GM23338 (cell line): ENCODE results near the gene GZMH. TPM values are rescaled to one million over a fixed set of nuclear protein-coding genes. Genes with fewer than 3 reads are reported as not detected.

Experiments used
- ATAC-seq: fragments of 200-7000 bp; cut with Tn5 transposase; 3 replicates; pipeline ENCODE4 v1.9.1; 2020
- DNase-seq: peaks from one replicate; pipeline ENCODE4 v3.0.0-alpha.2; 2015; ENCODE audit warnings: low spot score
- H2AFZ ChIP-seq: fragments of 200-600 bp; sonication (generic); 2 replicates; pipeline ENCODE4 v1.8.0; 2016; ENCODE audit warnings: antibody characterized with exemption, mild to moderate bottlenecking, moderate library complexity
- H3F3A ChIP-seq: fragments of 200-600 bp; sonication (generic); replicated peaks from 2 replicates; pipeline ENCODE4 v1.8.0; 2017; ENCODE audit warnings: antibody characterized with exemption, mixed run types, low read depth
- H3K27ac ChIP-seq: fragments of 200-600 bp; sonication (generic); 2 replicates; pipeline ENCODE4 v1.6.1; 2016; ENCODE audit warnings: low read depth
- H3K27me3 ChIP-seq: fragments of 200-600 bp; sonication (generic); 2 replicates; pipeline ENCODE4 v1.8.0; 2016; ENCODE audit warnings: mild to moderate bottlenecking, mixed run types, moderate library complexity; ENCODE audit not compliant: insufficient read depth
- H3K36me3 ChIP-seq: fragments of 200-600 bp; sonication (generic); 2 replicates; pipeline ENCODE4 v1.8.0; 2016; ENCODE audit warnings: mild to moderate bottlenecking; ENCODE audit not compliant: insufficient read depth
- H3K4me1 ChIP-seq: fragments of 200-600 bp; sonication (generic); 2 replicates; pipeline ENCODE4 v1.8.0; 2016; ENCODE audit warnings: mild to moderate bottlenecking, moderate library complexity; ENCODE audit not compliant: insufficient read depth
- H3K4me2 ChIP-seq: fragments of 200-600 bp; sonication (generic); 2 replicates; pipeline ENCODE4 v1.7.1; 2017; ENCODE audit warnings: mixed run types
- H3K4me3 ChIP-seq: fragments of 200-600 bp; sonication (generic); 2 replicates; pipeline ENCODE4 v1.6.1; 2016; ENCODE audit warnings: mixed run types
- H3K79me2 ChIP-seq: fragments of 200-600 bp; sonication (generic); replicated peaks from 2 replicates; pipeline ENCODE4 v1.8.0; 2017; ENCODE audit warnings: mild to moderate bottlenecking; ENCODE audit not compliant: insufficient read depth
- H3K9me2 ChIP-seq: fragments of 200-600 bp; sonication (generic); 2 replicates; pipeline ENCODE4 v1.8.0; 2017; ENCODE audit not compliant: insufficient read depth
- H4K20me1 ChIP-seq: fragments of 200-600 bp; sonication (generic); replicated peaks from 2 replicates; pipeline ENCODE4 v1.8.0; 2017; ENCODE audit warnings: mild to moderate bottlenecking; ENCODE audit not compliant: insufficient read depth
- H3K27ac Mint-ChIP-seq: 2 replicates; pipeline ENCODE4 v1.8.0; 2020; ENCODE audit warnings: inconsistent platforms, mild to moderate bottlenecking, moderate library complexity, mixed read lengths
- H3K27me3 Mint-ChIP-seq: 3 replicates; pipeline ENCODE4 v1.8.0; 2022; ENCODE audit warnings: low read depth, mild to moderate bottlenecking, moderate library complexity, mixed read lengths, inconsistent platforms; ENCODE audit not compliant: insufficient read depth, poor library complexity
- H3K36me3 Mint-ChIP-seq: 3 replicates; pipeline ENCODE4 v1.8.0; 2021; ENCODE audit warnings: low read depth, mild to moderate bottlenecking, inconsistent platforms, moderate library complexity, mixed read lengths
- H3K4me1 Mint-ChIP-seq: 3 replicates; pipeline ENCODE4 v1.8.0; 2020; ENCODE audit warnings: mild to moderate bottlenecking, inconsistent platforms, mixed read lengths
- H3K4me3 Mint-ChIP-seq: 3 replicates; pipeline ENCODE4 v1.8.0; 2021; ENCODE audit warnings: moderate library complexity, mild to moderate bottlenecking, inconsistent platforms, mixed read lengths
- H3K9me3 Mint-ChIP-seq: 3 replicates; pipeline ENCODE4 v1.8.0; 2020; ENCODE audit warnings: moderate library complexity, mild to moderate bottlenecking, inconsistent platforms, mixed read lengths
- CREB1 ChIP-seq: fragments of 250-450 bp; sonication (Bioruptor Pico); IDR thresholded peaks from 2 replicates; pipeline ENCODE4 v1.5.0; 2020; ENCODE audit warnings: low read depth, mild to moderate bottlenecking, moderate library complexity
- EZH2 ChIP-seq: fragments of 200-600 bp; sonication (generic); IDR thresholded peaks from one replicate; pipeline ENCODE4 v1.8.0; 2017; ENCODE audit warnings: antibody characterized with exemption, mild to moderate bottlenecking, low read depth; ENCODE audit not compliant: unreplicated experiment
- EZH2phosphoT487 ChIP-seq: fragments of 200-600 bp; sonication (generic); IDR thresholded peaks from one replicate; pipeline ENCODE4 v1.8.1; 2018; ENCODE audit warnings: antibody characterized with exemption; ENCODE audit not compliant: unreplicated experiment
- JUNB ChIP-seq: IDR thresholded peaks from one replicate; pipeline ENCODE4 v1.6.1; 2016; ENCODE audit warnings: antibody characterized with exemption; ENCODE audit not compliant: unreplicated experiment
- NANOG ChIP-seq: IDR thresholded peaks from 2 replicates; pipeline ENCODE4 v1.6.1; 2016; ENCODE audit warnings: antibody characterized with exemption, borderline replicate concordance
- STAT1 ChIP-seq: IDR thresholded peaks from one replicate; pipeline ENCODE4 v1.6.1; 2016; ENCODE audit warnings: antibody characterized with exemption; ENCODE audit not compliant: unreplicated experiment
- ZNF114 ChIP-seq: fragments of 250-450 bp; sonication (Bioruptor Pico); IDR thresholded peaks from 2 replicates; pipeline ENCODE4 v1.5.0; 2020; ENCODE audit warnings: mild to moderate bottlenecking, moderate library complexity
- ZNF331 ChIP-seq: fragments of 250-450 bp; sonication (Bioruptor Pico); IDR thresholded peaks from 2 replicates; pipeline ENCODE4 v1.5.0; 2020; ENCODE audit warnings: low read depth, mild to moderate bottlenecking, moderate library complexity
- polyA plus RNA-seq: library from polyadenylated mRNA; unstranded; fragments of >200 nt; fragmentation: Nextera tagmentation; extraction: Ambion mirVana; gene quantifications from 2 replicates; pipeline ENCODE4 v1.2.1, GENCODE V29; 2016
- total RNA-seq: library from RNA; depleted of rRNA; stranded (reverse); fragments of >200 nt; shearing (Covaris generic); gene quantifications from 2 replicates; pipeline ENCODE4 v1.2.3, GENCODE V29; 2014
- TF ChIP-seq, protein P1 (sequence below): fragments of 250-450 bp; sonication (Bioruptor Pico); IDR thresholded peaks from 2 replicates; pipeline ENCODE4 v1.5.0; 2020; ENCODE audit warnings: mild to moderate bottlenecking, moderate library complexity
- TF ChIP-seq, protein P2 (sequence below), 2 experiments: fragments of 200-600 bp in 1 of 2; sonication (generic) in 1 of 2; conservative IDR thresholded peaks; 2 replicates each; pipeline versions ENCODE4 v1.5.1 to v1.6.1; 2016 to 2017; ENCODE audit warnings: antibody characterized with exemption in 2 of 2, low read depth in 2 of 2, mild to moderate bottlenecking in 2 of 2, moderate library complexity in 1 of 2

GZMH gene
- total and polyA plus RNA-seq, 2 experiments from 2014 or later: not detected

DNA sequence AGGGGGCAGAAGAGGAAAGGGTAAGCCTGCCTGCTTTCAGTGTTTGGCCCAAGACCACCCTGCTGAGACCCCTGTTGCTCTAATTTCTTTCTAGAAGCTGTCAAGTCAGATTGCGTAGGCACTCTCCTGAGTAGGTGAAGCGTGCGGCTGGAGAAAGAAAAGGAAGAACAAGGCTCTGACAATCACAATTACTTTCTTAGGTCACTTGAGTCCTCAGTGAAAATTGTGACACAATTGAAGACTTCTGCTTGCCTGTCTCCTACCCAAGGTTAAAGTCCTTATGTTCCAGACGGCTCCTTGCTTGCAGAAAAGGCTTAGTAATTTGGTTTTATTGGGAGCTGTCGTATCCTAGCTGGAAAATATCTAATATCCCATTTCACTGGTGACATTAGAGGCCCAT is 32.7 kb downstream of the GZMH start:
- Histone ChIP-seq H3K4me3 (no peak overlapping the region), H3K79me2 (no peaks in the 10 kb centered on the region), H3K9me2 (no peaks in the 10 kb centered on the region), H3F3A (no peaks in the 10 kb centered on the region), H3K27ac (no peak overlapping the region), H4K20me1 (no peaks in the 10 kb centered on the region), H3K4me2 (no peak overlapping the region), H3K27me3 (no peaks in the 10 kb centered on the region), H3K4me1 (no peaks in the 10 kb centered on the region; the same call in 1 of the 2 replicates), H2AFZ (no peak overlapping the region; the same call in 1 of the 2 replicates), H3K36me3 (no peaks in the 10 kb centered on the region)
- Mint-ChIP-seq H3K27ac (no peak overlapping the region), H3K36me3 (no peaks in the 10 kb centered on the region), H3K4me1 (peaks cover 3% of the 10 kb centered on the region; the same call in 1 of the 3 replicates), H3K9me3 (no peaks in the 10 kb centered on the region), H3K27me3 (no peaks in the 10 kb centered on the region), H3K4me3 (no peak overlapping the region)
- TF ChIP-seq, protein P1, sequence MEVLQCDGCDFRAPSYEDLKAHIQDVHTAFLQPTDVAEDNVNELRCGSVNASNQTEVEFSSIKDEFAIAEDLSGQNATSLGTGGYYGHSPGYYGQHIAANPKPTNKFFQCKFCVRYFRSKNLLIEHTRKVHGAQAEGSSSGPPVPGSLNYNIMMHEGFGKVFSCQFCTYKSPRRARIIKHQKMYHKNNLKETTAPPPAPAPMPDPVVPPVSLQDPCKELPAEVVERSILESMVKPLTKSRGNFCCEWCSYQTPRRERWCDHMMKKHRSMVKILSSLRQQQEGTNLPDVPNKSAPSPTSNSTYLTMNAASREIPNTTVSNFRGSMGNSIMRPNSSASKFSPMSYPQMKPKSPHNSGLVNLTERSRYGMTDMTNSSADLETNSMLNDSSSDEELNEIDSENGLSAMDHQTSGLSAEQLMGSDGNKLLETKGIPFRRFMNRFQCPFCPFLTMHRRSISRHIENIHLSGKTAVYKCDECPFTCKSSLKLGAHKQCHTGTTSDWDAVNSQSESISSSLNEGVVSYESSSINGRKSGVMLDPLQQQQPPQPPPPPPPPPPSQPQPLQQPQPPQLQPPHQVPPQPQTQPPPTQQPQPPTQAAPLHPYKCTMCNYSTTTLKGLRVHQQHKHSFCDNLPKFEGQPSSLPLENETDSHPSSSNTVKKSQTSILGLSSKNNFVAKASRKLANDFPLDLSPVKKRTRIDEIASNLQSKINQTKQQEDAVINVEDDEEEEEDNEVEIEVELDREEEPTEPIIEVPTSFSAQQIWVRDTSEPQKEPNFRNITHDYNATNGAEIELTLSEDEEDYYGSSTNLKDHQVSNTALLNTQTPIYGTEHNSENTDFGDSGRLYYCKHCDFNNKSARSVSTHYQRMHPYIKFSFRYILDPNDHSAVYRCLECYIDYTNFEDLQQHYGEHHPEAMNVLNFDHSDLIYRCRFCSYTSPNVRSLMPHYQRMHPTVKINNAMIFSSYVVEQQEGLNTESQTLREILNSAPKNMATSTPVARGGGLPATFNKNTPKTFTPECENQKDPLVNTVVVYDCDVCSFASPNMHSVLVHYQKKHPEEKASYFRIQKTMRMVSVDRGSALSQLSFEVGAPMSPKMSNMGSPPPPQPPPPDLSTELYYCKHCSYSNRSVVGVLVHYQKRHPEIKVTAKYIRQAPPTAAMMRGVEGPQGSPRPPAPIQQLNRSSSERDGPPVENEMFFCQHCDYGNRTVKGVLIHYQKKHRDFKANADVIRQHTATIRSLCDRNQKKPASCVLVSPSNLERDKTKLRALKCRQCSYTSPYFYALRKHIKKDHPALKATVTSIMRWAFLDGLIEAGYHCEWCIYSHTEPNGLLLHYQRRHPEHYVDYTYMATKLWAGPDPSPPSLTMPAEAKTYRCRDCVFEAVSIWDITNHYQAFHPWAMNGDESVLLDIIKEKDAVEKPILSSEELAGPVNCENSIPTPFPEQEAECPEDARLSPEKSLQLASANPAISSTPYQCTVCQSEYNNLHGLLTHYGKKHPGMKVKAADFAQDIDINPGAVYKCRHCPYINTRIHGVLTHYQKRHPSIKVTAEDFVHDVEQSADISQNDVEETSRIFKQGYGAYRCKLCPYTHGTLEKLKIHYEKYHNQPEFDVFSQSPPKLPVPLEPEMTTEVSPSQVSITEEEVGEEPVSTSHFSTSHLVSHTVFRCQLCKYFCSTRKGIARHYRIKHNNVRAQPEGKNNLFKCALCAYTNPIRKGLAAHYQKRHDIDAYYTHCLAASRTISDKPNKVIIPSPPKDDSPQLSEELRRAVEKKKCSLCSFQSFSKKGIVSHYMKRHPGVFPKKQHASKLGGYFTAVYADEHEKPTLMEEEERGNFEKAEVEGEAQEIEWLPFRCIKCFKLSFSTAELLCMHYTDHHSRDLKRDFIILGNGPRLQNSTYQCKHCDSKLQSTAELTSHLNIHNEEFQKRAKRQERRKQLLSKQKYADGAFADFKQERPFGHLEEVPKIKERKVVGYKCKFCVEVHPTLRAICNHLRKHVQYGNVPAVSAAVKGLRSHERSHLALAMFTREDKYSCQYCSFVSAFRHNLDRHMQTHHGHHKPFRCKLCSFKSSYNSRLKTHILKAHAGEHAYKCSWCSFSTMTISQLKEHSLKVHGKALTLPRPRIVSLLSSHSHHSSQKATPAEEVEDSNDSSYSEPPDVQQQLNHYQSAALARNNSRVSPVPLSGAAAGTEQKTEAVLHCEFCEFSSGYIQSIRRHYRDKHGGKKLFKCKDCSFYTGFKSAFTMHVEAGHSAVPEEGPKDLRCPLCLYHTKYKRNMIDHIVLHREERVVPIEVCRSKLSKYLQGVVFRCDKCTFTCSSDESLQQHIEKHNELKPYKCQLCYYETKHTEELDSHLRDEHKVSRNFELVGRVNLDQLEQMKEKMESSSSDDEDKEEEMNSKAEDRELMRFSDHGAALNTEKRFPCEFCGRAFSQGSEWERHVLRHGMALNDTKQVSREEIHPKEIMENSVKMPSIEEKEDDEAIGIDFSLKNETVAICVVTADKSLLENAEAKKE (CRISPR knock-in tag): no peak
- no peak for TF ChIP-seq ZNF331 (CRISPR knock-in tag)
- TF ChIP-seq ZNF114 (CRISPR knock-in tag): no peak
- no peak for TF ChIP-seq NANOG
- TF ChIP-seq EZH2: no peak
- no peak for TF ChIP-seq JUNB
- TF ChIP-seq, protein P2, sequence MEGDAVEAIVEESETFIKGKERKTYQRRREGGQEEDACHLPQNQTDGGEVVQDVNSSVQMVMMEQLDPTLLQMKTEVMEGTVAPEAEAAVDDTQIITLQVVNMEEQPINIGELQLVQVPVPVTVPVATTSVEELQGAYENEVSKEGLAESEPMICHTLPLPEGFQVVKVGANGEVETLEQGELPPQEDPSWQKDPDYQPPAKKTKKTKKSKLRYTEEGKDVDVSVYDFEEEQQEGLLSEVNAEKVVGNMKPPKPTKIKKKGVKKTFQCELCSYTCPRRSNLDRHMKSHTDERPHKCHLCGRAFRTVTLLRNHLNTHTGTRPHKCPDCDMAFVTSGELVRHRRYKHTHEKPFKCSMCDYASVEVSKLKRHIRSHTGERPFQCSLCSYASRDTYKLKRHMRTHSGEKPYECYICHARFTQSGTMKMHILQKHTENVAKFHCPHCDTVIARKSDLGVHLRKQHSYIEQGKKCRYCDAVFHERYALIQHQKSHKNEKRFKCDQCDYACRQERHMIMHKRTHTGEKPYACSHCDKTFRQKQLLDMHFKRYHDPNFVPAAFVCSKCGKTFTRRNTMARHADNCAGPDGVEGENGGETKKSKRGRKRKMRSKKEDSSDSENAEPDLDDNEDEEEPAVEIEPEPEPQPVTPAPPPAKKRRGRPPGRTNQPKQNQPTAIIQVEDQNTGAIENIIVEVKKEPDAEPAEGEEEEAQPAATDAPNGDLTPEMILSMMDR (conservative IDR thresholded peaks at IDR 0.05; ENCODE audit: low read depth in 2 of 2): no peak
- TF ChIP-seq STAT1: no peak
- no peak for TF ChIP-seq EZH2phosphoT487
- TF ChIP-seq CREB1: no peak
- DNase-seq (no peak), ATAC-seq (no peak)
